SKM-1 treated with dmso at 0.1 percent for 144 hours (cell line): ENCODE measurements around the gene SNU13.
"Not testable (repeated sequence)": the region's sequence is repeated elsewhere in the genome, so short reads cannot be mapped to it uniquely, and the experiment has no call there.

Experiments used
- DNase-seq: peaks from one replicate; lab custom pipeline; 2025; ENCODE audit not compliant: unreplicated experiment; lab: John Stamatoyannopoulos, UW

The SNU13 gene

GRCh38 chr22:41682033-41682807 is 6.4 kb downstream of the SNU13 start:
- DNase-seq = peak; percentile 46

- DNase-seq = no peak
Measured at GRCh38 chr22:41681616-41682015, 7.1 kb downstream of the SNU13 start.

GRCh38 chr22:41676134-41676533 is 12.5 kb downstream of the SNU13 start:
- DNase-seq = no peak

GRCh38 chr22:41674846-41675340 is 13.8 kb downstream of the SNU13 start:
- no peak for DNase-seq

GRCh38 chr22:41672780-41673509 is 15.7 kb downstream of the SNU13 start:
- DNase-seq = no peak

GRCh38 chr22:41672096-41672495 is 16.6 kb downstream of the SNU13 start:
- DNase-seq = not testable (repeated sequence)

- no peak for DNase-seq
Measured at GRCh38 chr22:41668971-41669911, 19.4 kb downstream of the SNU13 start.

- no peak for DNase-seq
Measured at GRCh38 chr22:41664951-41665350, 23.7 kb downstream of the SNU13 start.

GRCh38 chr22:41664490-41664889 is 24.2 kb downstream of the SNU13 start:
- DNase-seq = no peak

GRCh38 chr22:41663594-41663993 is 25.1 kb downstream of the SNU13 start:
- not testable (repeated sequence) for DNase-seq

GRCh38 chr22:41661713-41662112 is 27.0 kb downstream of the SNU13 start:
- DNase-seq = no peak

- no peak for DNase-seq
Measured at GRCh38 chr22:41661088-41661487, 27.6 kb downstream of the SNU13 start.

GRCh38 chr22:41660416-41660815 is 28.3 kb downstream of the SNU13 start:
- no peak for DNase-seq

- no peak for DNase-seq
Measured at GRCh38 chr22:41659941-41660340, 28.7 kb downstream of the SNU13 start.

GRCh38 chr22:41658869-41659268 is 29.8 kb downstream of the SNU13 start:
- DNase-seq = no peak

GRCh38 chr22:41657709-41658108 is 31.0 kb downstream of the SNU13 start:
- DNase-seq = no peak

GRCh38 chr22:41656556-41656955 is 32.1 kb downstream of the SNU13 start:
- no peak for DNase-seq

- DNase-seq = no peak
Measured at GRCh38 chr22:41654322-41654721, 34.3 kb downstream of the SNU13 start.

- DNase-seq = no peak
Measured at GRCh38 chr22:41650821-41651220, 37.8 kb downstream of the SNU13 start.

GRCh38 chr22:41650229-41650628 is 38.4 kb downstream of the SNU13 start:
- no peak for DNase-seq

GRCh38 chr22:41648432-41648831 is 40.2 kb downstream of the SNU13 start:
- no peak for DNase-seq
